ENCODE data around the gene INO80C. TPM values are rescaled to one million over a fixed set of nuclear protein-coding genes. Genes with fewer than 3 reads are reported as not detected.
A peak's percentile ranks its signal among the peaks of the same experiment; 100 is the strongest.

The INO80C gene
- total RNA-seq, 1 donor from 2014 or later, result 23.7 TPM

- H3K27me3 Mint-ChIP-seq (ENCODE audit: low read depth), result no peaks in the 10 kb centered on the region
- H3K9me3 Mint-ChIP-seq (ENCODE audit: low read depth), result no peaks in the 10 kb centered on the region
- no peak overlapping the region for H3K4me3 Mint-ChIP-seq (ENCODE audit: unreplicated experiment)
- H3K27ac Mint-ChIP-seq (ENCODE audit: unreplicated experiment), result peak overlapping the region; percentile 68
- peaks cover 66% of the 10 kb centered on the region for H3K4me1 Mint-ChIP-seq (ENCODE audit: low read depth)
- no peak for DNase-seq (ENCODE audit: low spot score)
- TF ChIP-seq CTCF (IDR thresholded peaks at IDR 0.05), result no peak
- no peaks in the 10 kb centered on the region for H3K36me3 Mint-ChIP-seq (ENCODE audit: low read depth)
Measured at GRCh38 chr18:35459997-35460396, 37.8 kb downstream of the INO80C start.

- no peaks in the 10 kb centered on the region for H3K9me3 Mint-ChIP-seq (ENCODE audit: low read depth)
- peaks cover 60% of the 10 kb centered on the region for H3K4me1 Mint-ChIP-seq (ENCODE audit: low read depth)
- no peaks in the 10 kb centered on the region for H3K27me3 Mint-ChIP-seq (ENCODE audit: low read depth)
- TF ChIP-seq CTCF (IDR thresholded peaks at IDR 0.05), result no peak
- DNase-seq (ENCODE audit: low spot score), result no peak
- H3K27ac Mint-ChIP-seq (ENCODE audit: unreplicated experiment), result peak overlapping the region; percentile 86
- no peaks in the 10 kb centered on the region for H3K36me3 Mint-ChIP-seq (ENCODE audit: low read depth)
- H3K4me3 Mint-ChIP-seq (ENCODE audit: unreplicated experiment), result no peak overlapping the region
Measured at GRCh38 chr18:35458677-35459441, 38.9 kb downstream of the INO80C start.

- H3K9me3 Mint-ChIP-seq (ENCODE audit: low read depth), result no peaks in the 10 kb centered on the region
- H3K4me3 Mint-ChIP-seq (ENCODE audit: unreplicated experiment), result no peak overlapping the region
- DNase-seq (ENCODE audit: low spot score), result no peak
- peak overlapping the region; percentile 85 for H3K27ac Mint-ChIP-seq (ENCODE audit: unreplicated experiment)
- H3K27me3 Mint-ChIP-seq (ENCODE audit: low read depth), result no peaks in the 10 kb centered on the region
- no peaks in the 10 kb centered on the region for H3K36me3 Mint-ChIP-seq (ENCODE audit: low read depth)
- H3K4me1 Mint-ChIP-seq (ENCODE audit: low read depth), result peaks cover 65% of the 10 kb centered on the region
- no peak for TF ChIP-seq CTCF (IDR thresholded peaks at IDR 0.05)
Measured at GRCh38 chr18:35458271-35458670, 39.5 kb downstream of the INO80C start.

GRCh38 chr18:35457140-35457704, 40.5 kb downstream of the INO80C start:
- H3K9me3 Mint-ChIP-seq (ENCODE audit: low read depth), result no peaks in the 10 kb centered on the region
- peaks cover 74% of the 10 kb centered on the region for H3K4me1 Mint-ChIP-seq (ENCODE audit: low read depth)
- no peak for DNase-seq (ENCODE audit: low spot score)
- no peak overlapping the region for H3K4me3 Mint-ChIP-seq (ENCODE audit: unreplicated experiment)
- no peak for TF ChIP-seq CTCF (IDR thresholded peaks at IDR 0.05)
- H3K27me3 Mint-ChIP-seq (ENCODE audit: low read depth), result no peaks in the 10 kb centered on the region
- no peaks in the 10 kb centered on the region for H3K36me3 Mint-ChIP-seq (ENCODE audit: low read depth)
- no peak overlapping the region for H3K27ac Mint-ChIP-seq (ENCODE audit: unreplicated experiment)

GRCh38 chr18:35455926-35456763, 41.6 kb downstream of the INO80C start:
- Mint-ChIP-seq H3K27ac (ENCODE audit: unreplicated experiment) (peak overlapping the region; percentile 86), H3K36me3 (ENCODE audit: low read depth) (no peaks in the 10 kb centered on the region), H3K4me1 (ENCODE audit: low read depth) (peaks cover 73% of the 10 kb centered on the region), H3K4me3 (ENCODE audit: unreplicated experiment) (no peak overlapping the region), H3K9me3 (ENCODE audit: low read depth) (peaks cover 7% of the 10 kb centered on the region), H3K27me3 (ENCODE audit: low read depth) (no peaks in the 10 kb centered on the region)
- no peak for TF ChIP-seq CTCF (IDR thresholded peaks at IDR 0.05)
- no peak for DNase-seq (ENCODE audit: low spot score)
